ENCODE data around the gene FHDC1.

Gene FHDC1

GRCh38 chr4:152957437-152958171 lies 21.5 kb downstream of the FHDC1 start:
- no peak for DNase-seq (ENCODE audit: low read depth)

GRCh38 chr4:152959080-152959479 lies 23.0 kb downstream of the FHDC1 start:
- DNase-seq (ENCODE audit: low read depth), result no peak

DNA sequence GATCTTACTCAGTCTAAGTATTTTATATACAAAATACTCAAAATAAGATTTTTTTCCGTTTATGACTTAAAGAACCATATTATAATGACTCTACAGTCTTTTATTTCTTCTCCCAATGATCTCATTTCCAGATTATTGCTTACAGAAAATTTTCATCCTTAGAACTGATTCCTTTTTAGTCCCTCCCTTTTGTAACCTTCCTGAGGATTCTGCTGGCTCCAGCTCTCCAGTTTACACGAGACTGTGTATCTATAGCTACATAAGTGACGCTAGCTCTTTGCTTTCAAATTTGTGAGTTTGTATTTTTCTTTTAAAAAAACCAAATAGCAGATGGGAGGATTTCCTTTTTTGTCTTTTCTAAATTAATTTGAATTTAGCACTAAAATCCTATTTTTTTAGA lies 24.0 kb downstream of the FHDC1 start:
- DNase-seq (ENCODE audit: low read depth), result no peak

GRCh38 chr4:152961014-152961772 lies 25.1 kb downstream of the FHDC1 start:
- no peak for DNase-seq (ENCODE audit: low read depth)

DNA sequence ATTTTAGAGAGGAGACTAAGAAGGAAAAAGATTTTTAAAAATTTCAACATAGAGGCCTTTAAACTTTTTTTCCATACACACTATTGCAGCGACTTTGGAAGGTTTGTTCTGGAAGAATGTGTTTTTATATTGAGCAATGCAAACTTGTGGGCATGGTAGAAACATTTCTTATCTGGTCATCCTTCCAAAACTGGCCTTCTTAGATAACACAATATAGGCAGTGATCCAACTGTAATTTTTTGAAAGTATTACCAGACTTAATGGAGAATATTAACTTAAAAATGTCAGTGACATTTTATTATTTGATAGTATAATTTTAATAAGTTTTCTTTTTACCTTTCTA lies 25.6 kb downstream of the FHDC1 start:
- DNase-seq (ENCODE audit: low read depth), result no peak

GRCh38 chr4:152962150-152962549 lies 26.0 kb downstream of the FHDC1 start:
- no peak for DNase-seq (ENCODE audit: low read depth)

- DNase-seq (ENCODE audit: low read depth), result no peak
These were observed 28.2 kb downstream of the FHDC1 start for GRCh38 chr4:152964335-152964734.

- no peak for DNase-seq (ENCODE audit: low read depth)
These were observed 29.5 kb downstream of the FHDC1 start for GRCh38 chr4:152965611-152966010.

DNA sequence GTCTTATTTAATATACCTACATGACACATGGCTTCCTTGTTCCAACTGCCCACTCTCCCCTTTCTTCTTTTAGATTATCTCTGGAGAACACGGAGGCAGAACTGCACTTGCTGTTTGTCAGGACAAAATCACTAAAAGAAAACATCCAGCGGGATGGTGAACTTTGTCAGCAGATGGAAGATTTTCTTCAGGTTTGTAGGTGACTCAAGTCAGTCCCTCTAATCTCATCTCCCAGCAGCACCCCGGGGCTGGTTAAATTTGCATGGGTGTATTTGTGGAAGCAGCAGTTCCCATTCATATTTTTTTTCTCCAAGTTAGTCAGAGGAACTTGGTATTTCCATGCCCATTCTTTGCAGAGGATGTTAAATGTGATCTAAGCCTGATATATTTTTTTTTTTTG lies 31.8 kb downstream of the FHDC1 start:
- DNase-seq (ENCODE audit: low read depth), result no peak

DNA sequence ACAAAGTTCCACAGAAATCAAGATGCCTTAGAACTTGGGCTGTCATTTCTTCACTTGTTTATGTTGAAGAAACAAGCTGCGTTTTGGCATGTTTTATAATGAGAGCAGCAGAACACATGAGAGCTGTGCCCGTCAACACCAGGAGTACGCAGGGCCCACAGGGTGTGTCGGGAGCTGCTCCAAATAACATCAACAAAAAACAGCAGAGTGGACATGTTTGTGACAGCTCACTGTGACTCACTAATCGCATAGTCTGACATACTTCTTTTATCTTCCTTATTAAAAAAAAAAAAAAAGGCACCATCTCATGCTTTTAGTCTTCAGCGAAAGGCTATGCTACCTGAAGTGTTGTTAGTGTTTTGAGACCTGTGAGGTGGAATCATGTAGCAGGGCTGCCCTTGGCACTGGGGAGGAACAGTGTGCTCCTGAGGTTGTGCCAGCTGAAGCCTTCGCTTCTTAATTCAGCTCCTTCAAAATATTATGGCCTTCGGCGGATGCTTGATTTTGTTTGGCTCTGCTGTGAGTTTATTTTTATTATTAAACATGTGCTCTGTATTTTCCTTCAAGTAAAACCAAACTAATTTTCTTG lies 32.8 kb downstream of the FHDC1 start:
- no peak for DNase-seq (ENCODE audit: low read depth)

GRCh38 chr4:152970102-152970820 lies 34.1 kb downstream of the FHDC1 start:
- DNase-seq (ENCODE audit: low read depth), result no peak

DNA sequence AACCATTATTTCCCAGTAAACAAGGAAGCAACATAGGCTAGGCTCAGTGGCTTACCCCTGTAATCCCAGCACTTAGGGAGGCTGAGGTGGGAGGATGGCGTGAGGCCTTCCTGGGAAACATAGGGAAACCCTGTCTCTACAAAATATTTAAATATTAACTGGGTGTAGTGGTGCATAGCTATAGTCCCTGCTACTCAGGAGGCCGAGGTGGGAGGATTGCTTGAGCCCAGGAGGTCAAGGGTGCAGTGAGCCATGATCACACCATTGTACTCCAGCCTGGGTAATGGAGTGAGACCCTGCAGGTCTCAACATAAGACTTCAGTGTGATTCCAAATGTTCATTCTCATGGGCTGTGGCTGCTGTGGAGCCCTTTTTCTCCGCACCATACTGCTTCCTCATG lies 34.9 kb downstream of the FHDC1 start:
- no peak for DNase-seq (ENCODE audit: low read depth)

DNA sequence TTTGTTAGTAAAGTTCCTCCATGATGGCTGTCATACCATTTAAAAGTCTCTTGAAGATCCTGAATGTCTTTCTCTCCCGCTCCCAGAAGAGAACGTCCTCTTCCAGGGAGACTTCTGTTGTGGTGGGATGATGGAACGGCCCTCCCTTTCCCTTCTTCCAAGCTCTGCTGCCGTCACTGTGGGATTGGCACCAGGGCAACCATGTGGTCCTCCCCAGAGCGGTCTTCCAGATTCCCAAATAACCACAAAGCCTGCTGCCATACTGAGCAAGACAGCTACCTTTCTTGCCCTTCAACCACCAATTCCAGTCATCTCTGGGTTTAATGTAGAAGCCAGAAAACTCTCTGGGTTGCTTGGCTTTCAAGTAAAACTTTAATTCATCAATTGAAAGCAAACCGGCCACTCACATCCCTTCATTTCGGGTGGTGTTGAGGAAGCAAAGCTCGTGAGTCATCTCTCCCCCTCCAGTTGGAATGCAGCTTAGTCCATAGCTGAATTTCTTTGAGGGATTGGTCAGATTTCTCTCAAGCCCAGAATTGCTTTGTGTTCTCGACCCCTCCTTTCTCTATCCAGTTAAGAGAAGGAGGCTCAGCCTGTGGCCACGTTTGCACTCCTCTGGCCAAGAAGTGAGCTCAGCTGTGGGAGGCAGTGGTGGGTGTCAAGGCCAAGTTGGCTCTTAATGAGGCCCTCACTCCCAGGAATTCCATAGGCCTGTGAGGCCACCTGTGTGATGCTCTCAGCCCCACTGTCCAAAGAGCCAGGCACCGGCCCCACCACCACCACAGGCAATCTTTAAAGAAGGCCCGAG lies 36.9 kb downstream of the FHDC1 start:
- DNase-seq (ENCODE audit: low read depth), result no peak

DNA sequence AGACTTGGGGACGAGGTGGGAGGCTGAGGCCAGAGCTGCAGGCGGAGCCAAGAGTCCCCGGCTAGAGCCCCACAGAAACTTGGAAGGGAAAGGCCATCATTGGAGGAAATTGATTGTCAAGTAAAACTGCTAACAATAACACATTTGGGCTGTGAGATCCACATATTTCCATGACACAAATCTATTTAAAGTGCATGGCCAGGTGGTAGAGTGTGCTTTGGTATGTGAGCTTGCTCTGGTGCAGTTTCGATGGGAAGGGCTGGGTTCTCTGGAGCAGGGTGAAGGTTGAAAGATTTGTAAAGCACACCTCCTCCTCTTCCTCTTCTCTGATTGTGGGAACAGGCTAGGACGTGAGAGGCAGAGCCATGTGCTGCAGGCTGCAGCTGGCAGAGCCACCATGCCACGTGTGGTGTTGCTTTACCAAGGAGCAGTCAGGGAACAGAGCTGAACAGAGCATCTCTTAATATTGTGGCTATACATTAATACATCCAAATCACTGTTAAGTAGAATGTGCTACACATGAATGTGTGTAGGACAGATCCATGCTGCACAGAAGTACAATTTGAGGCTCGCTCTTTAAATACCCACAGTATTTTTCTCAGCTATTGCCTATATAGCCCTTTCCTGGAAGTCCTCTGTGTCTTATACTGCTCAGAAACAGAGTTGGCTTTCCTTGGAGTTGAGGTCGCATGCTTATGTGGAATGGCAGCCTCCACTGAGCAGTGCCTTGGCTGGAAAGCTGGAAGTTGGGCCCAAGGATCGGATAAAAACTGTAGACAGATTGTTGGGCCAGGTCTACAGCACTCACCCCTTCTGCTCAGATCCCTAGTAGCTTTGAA lies 37.7 kb downstream of the FHDC1 start:
- DNase-seq (ENCODE audit: low read depth), result no peak

- no peak for DNase-seq (ENCODE audit: low read depth)
These were observed 38.6 kb downstream of the FHDC1 start for GRCh38 chr4:152974468-152975379.

DNA sequence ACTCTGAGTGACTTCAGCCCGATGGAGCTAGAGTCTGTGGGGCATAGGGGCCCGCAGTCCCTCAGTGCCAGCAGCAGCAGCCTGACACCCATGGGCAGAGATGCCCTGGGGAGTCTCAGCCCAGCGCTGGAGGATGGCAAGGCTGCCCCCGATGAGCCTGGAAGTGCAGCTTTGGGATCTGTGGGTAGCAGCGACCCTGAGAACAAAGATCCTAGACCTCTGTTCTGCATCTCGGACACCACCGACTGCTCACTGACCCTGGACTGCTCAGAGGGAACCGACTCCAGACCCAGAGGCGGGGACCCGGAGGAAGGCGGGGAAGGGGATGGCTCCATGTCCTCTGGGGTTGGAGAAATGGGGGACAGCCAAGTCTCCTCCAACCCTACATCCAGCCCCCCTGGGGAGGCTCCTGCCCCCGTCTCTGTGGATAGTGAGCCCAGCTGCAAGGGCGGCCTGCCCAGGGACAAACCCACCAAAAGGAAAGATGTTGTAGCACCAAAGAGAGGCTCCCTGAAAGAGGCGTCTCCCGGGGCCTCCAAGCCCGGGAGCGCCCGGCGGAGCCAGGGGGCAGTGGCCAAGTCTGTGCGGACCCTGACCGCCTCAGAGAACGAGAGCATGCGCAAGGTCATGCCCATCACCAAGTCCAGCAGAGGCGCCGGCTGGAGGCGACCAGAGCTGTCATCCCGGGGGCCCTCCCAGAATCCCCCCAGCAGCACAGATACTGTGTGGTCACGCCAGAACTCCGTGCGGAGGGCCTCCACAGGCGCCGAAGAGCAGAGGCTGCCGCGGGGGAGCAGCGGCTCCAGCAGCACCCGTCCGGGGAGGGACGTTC lies 39.5 kb downstream of the FHDC1 start:
- DNase-seq (ENCODE audit: low read depth), result no peak

GRCh38 chr4:152976212-152976761 lies 40.2 kb downstream of the FHDC1 start:
- DNase-seq (ENCODE audit: low read depth), result no peak

GRCh38 chr4:152979731-152980330 lies 43.7 kb downstream of the FHDC1 start:
- DNase-seq (ENCODE audit: low read depth), result no peak

All from activated T-cell treated with anti-CD3 and anti-CD28 coated beads for 24 hours (primary cell).